GM08714 (cell line): ENCODE data around the gene SCARB2.

ENCODE experiments used
- H3K4me3 ChIP-seq: fragments of 200-500 bp; sonication (Bioruptor generic); 2 replicates; pipeline ENCODE4 v1.5.1; 2014; ENCODE audit warnings: mild to moderate bottlenecking, low read length, inconsistent platforms
- ZNF274 ChIP-seq: IDR thresholded peaks from 2 replicates; pipeline ENCODE4 v1.6.1; 2012; ENCODE audit warnings: mild to moderate bottlenecking, low read depth, low read length

The SCARB2 gene

GRCh38 chr4:76175336-76175735, 38.3 kb downstream of the SCARB2 start:
- no peak for TF ChIP-seq ZNF274
- H3K4me3 ChIP-seq, result no peak overlapping the region

- H3K4me3 ChIP-seq, result no peak overlapping the region
- no peak for TF ChIP-seq ZNF274
These were observed 39.4 kb downstream of the SCARB2 start for GRCh38 chr4:76174216-76174615.

GRCh38 chr4:76168688-76169087, 44.9 kb downstream of the SCARB2 start:
- no peak for TF ChIP-seq ZNF274
- no peak overlapping the region for H3K4me3 ChIP-seq

- H3K4me3 ChIP-seq, result no peak overlapping the region
- no peak for TF ChIP-seq ZNF274
These were observed 47.1 kb downstream of the SCARB2 start for GRCh38 chr4:76166480-76166879.

- H3K4me3 ChIP-seq, result no peak overlapping the region
- no peak for TF ChIP-seq ZNF274
These were observed 53.3 kb downstream of the SCARB2 start for GRCh38 chr4:76160355-76160754.

GRCh38 chr4:76156635-76157034, 57.0 kb downstream of the SCARB2 start:
- no peak overlapping the region for H3K4me3 ChIP-seq
- TF ChIP-seq ZNF274, result no peak

- no peak overlapping the region for H3K4me3 ChIP-seq
- TF ChIP-seq ZNF274, result no peak
These were observed 57.6 kb downstream of the SCARB2 start for GRCh38 chr4:76155979-76156378.

GRCh38 chr4:76153356-76153755, 60.3 kb downstream of the SCARB2 start:
- H3K4me3 ChIP-seq, result no peak overlapping the region

GRCh38 chr4:76148142-76148865, 65.3 kb downstream of the SCARB2 start, which contains the start of gene NUP54:
TSS of gene NUP54 (minus strand) at chr4:76148397. CDS start at chr4:76148374, 23 bp downstream.
- H3K4me3 ChIP-seq, result peak within 1 kb of the TSS; percentile 84
- no peak for TF ChIP-seq ZNF274

More at GRCh38 chr4:76153356-76153755, 60.3 kb downstream of the SCARB2 start:
- no peak for TF ChIP-seq ZNF274

- peak overlapping the region; percentile 84 for H3K4me3 ChIP-seq
These were observed 66.0 kb downstream of the SCARB2 start for GRCh38 chr4:76147454-76148141.

GRCh38 chr4:76144546-76144945, 69.1 kb downstream of the SCARB2 start:
- H3K4me3 ChIP-seq, result no peak overlapping the region
- no peak for TF ChIP-seq ZNF274

More at GRCh38 chr4:76147454-76148141, 66.0 kb downstream of the SCARB2 start:
- no peak for TF ChIP-seq ZNF274

GRCh38 chr4:76141241-76141640, 72.4 kb downstream of the SCARB2 start:
- H3K4me3 ChIP-seq, result no peak overlapping the region
- TF ChIP-seq ZNF274, result no peak

GRCh38 chr4:76127754-76128153, 85.9 kb downstream of the SCARB2 start:
- H3K4me3 ChIP-seq, result no peak overlapping the region
- TF ChIP-seq ZNF274, result no peak

GRCh38 chr4:76125816-76126215, 87.8 kb downstream of the SCARB2 start:
- no peak overlapping the region for H3K4me3 ChIP-seq
- TF ChIP-seq ZNF274, result no peak

GRCh38 chr4:76120199-76120598, 93.4 kb downstream of the SCARB2 start:
- TF ChIP-seq ZNF274, result no peak
- no peak overlapping the region for H3K4me3 ChIP-seq
